ENCODE measurements around the gene TBX4.

The TBX4 gene

DNA sequence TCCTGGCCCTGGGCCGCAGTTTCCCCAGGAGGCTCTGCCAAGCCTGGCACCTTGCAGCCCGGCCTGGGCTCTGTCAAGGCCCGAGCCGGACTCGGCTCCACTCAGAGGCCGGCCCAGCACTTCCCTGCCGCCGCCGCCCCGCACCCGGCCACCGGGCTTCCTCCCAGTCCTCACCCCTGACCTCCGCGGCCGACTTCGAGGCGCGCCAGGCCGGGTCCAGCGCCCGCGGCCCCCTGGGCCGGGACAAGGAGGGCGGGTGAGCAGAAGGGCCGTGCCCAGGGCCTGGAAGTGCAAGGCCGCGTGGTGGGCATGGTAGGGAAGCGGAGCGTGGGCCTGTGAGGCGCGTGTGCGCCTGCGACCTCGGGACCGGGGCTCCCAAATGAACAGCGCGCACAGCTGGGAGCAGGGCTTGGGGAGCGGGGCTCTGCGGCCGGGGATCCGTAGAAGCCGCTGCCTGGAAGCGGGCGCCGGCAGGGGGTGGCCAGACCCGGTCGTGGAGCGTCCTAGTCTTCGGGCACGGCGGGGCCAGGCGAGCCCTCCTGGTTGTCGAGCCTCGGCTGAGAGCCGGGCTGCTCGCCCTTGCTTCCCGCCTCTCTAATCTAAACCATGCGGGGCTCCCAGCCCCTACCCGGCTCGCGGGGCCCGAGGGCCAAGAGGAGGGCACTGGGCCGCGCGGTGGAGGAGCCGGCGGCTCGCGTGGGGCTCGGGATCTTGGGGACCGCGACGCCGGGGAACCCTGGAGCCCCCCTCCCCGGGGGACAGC lies 503 bp upstream of the TBX4 start:
- Histone ChIP-seq H3K9ac (ENCODE audit: low read length) (no peak overlapping the region), H3K4me3 (ENCODE audit: low read depth in 1 of 2, low read length in 2 of 2) (no peak overlapping the region), H3K9me3 (ENCODE audit: low read length) (no peaks in the 10 kb centered on the region), H3K27ac (ENCODE audit: low read depth, low read length) (no peak overlapping the region), H3K36me3 (ENCODE audit: insufficient read depth, low read length) (no peaks in the 10 kb centered on the region), H3K27me3 (ENCODE audit: control insufficient read depth in 1 of 2, insufficient read depth in 2 of 2, low read length in 2 of 2) (peaks cover 58 to 90% of the 10 kb centered on the region in 2 donors), H3K4me1 (ENCODE audit: insufficient read depth, low read length) (peaks cover 12% of the 10 kb centered on the region)

DNA sequence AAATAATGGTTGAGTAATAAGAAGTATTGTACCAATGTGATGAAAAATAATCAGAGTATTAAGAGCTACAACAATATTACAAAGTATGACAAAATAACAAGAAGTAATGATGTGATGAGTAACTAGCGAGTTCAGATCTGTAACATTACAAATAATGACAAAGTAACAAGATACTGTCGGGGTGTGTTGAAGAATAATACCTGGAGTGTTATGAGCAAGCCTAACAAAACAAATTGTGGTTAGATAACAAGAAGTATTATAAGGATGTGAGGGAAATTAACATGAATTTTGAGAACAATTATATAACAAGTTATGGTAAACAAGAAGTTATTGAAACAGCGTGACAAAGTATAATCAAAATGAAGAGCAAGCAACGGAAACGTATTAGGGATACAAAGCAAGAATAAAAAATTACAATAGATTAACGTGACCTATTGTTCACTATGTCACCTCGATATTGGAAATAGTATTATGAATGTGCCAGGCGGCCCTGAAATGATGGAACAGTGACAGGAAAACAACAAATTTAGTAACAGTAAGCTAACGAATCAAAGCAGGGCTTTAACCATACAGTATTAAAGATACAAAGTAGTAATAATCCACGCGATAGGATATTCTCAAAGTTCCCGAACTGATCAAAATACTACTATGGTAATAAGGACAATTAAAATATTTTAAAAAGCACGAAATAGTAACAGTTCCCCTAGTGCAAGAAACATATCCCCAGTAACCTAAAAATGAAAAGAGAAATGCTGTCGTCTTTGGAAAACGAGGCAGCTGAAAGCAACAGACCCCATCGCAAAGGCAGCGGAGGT lies 1.6 kb downstream of the TBX4 start:
- Histone ChIP-seq H3K9me3 (ENCODE audit: low read length) (no peaks in the 10 kb centered on the region), H3K4me1 (ENCODE audit: insufficient read depth, low read length) (peaks cover 12% of the 10 kb centered on the region), H3K27me3 (ENCODE audit: control insufficient read depth in 1 of 2, insufficient read depth in 2 of 2, low read length in 2 of 2) (peaks cover 69 to 97% of the 10 kb centered on the region in 2 donors), H3K27ac (ENCODE audit: low read depth, low read length) (no peak overlapping the region), H3K9ac (ENCODE audit: low read length) (no peak overlapping the region), H3K36me3 (ENCODE audit: insufficient read depth, low read length) (no peaks in the 10 kb centered on the region), H3K4me3 (ENCODE audit: low read depth in 1 of 2, low read length in 2 of 2) (no peak overlapping the region)

DNA sequence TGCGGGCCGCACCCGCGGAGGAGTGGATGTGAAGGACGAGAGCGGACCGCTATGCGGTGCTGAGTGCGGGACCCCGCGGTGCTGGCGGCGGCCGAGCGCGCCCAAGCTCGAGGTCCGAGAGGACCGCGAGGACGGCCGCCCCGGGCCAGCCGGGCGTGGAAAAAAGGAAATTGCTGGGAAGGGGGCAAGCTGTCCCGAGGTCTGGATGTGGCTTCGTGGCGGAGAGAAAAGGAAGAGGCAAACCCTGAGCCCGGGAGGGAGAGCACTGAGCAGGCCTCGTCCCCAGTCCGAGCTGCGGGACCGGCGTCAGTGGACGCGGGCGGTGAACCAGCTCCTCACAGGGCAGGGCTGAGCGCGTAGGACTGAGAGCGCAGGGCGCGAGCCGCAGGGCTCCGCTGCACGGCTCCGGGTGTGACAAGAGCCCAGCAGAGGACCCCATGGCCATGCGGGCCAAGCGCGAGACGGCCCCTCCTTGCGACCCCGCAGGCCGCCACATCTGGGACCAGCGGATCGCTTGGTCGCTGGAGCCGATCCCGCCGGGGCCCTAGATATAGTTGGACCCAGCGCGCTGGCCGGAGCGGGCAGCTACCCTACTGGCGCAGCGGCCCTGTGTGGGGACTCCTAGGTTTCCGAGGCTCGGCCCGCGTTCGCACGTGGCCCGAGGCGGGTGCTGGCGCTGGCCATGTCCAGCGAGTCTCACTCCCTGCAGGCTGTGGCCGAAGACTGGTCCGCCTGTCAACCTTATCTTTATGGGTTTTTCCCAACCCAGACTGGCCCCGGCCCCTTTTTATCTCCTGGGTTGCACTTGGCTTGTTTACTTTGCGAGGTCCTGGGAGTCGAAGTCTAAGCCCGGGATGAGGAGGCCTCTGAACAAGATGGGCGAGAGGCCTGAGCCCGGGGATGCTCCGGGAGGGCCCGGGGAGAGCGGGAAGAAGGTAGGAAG lies 2.4 kb downstream of the TBX4 start:
- peaks cover 12% of the 10 kb centered on the region for H3K4me1 ChIP-seq (ENCODE audit: insufficient read depth, low read length)
- no peak overlapping the region for H3K4me3 ChIP-seq (ENCODE audit: low read depth in 1 of 2, low read length in 2 of 2)
- no peak overlapping the region for H3K9ac ChIP-seq (ENCODE audit: low read length)
- H3K27me3 ChIP-seq (ENCODE audit: control insufficient read depth in 1 of 2, insufficient read depth in 2 of 2, low read length in 2 of 2): peaks cover 77 to 98% of the 10 kb centered on the region in 2 donors
- H3K36me3 ChIP-seq (ENCODE audit: insufficient read depth, low read length): no peaks in the 10 kb centered on the region
- H3K9me3 ChIP-seq (ENCODE audit: low read length): no peaks in the 10 kb centered on the region
- H3K27ac ChIP-seq (ENCODE audit: low read depth, low read length): no peak overlapping the region

DNA sequence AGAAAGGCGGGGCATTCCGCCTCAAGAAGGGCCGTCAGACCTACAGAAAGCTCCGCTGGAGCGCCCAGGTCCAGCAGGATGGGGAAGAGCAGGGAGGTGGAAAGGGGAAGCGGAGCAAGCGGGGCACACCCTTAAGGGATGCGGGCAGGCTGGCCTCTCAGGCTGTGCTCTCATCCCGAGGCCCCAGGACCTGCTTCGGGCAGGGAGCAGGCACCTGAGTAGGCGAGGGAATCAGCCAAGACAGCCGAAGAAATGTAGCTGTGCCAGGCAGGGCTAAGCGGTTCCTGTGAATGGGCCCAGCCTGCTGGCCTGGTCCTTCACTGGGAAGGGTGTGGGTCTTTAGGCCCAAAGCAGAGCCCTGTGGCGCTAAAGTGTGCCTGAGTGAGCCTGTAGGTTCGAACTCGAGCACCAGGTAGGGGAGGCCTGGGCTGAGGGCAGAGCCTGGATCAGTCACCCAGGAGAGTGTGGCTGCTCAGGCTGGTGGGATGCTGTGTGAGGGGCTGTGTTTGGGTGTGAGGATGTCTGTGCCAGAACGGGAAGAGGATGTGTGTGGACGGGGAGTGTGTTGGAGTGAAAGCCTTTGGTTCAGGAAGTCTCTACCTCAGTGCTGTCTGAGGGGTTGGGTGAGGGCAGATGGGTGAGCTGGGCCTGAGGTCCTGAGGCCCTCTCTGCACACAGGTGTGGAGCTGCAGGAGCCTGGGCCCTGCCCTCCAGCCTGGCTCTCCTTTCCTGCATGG lies 3.3 kb downstream of the TBX4 start:
- H3K4me1 ChIP-seq (ENCODE audit: insufficient read depth, low read length): peaks cover 12% of the 10 kb centered on the region
- H3K4me3 ChIP-seq (ENCODE audit: low read depth in 1 of 2, low read length in 2 of 2): no peak overlapping the region
- H3K36me3 ChIP-seq (ENCODE audit: insufficient read depth, low read length): no peaks in the 10 kb centered on the region
- peaks cover 77 to 97% of the 10 kb centered on the region in 2 donors for H3K27me3 ChIP-seq (ENCODE audit: control insufficient read depth in 1 of 2, insufficient read depth in 2 of 2, low read length in 2 of 2)
- no peak overlapping the region for H3K27ac ChIP-seq (ENCODE audit: low read depth, low read length)
- no peaks in the 10 kb centered on the region for H3K9me3 ChIP-seq (ENCODE audit: low read length)
- H3K9ac ChIP-seq (ENCODE audit: low read length): no peak overlapping the region

DNA sequence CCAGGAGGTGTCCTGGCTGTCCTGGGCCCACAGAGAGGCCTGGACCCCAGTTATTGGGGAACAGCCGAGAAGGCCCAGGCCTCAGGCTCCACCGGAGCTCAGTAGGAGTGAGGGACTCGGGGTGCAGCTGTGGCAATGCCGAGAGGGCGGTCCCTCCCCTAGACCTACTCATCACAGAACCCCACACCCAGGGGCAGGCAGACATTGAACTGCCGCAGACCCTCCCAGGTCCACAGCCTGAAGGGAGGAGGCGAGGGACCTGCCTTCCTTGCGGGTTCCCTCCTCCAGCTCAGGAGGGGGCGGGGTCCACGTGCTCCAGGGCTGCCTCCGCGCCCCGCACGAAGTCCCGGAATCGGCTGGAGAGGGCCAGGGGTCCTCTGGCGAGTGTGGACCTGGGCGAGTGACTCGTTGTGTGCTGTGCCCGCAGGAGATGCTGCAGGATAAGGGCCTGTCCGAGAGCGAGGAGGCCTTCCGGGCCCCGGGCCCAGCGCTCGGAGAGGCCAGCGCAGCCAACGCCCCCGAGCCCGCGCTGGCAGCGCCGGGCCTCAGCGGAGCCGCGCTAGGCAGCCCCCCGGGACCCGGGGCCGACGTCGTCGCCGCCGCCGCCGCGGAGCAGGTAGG lies 3.9 kb downstream of the TBX4 start:
- Histone ChIP-seq H3K4me1 (ENCODE audit: insufficient read depth, low read length) (peaks cover 12% of the 10 kb centered on the region), H3K4me3 (ENCODE audit: low read depth in 1 of 2, low read length in 2 of 2) (no peak overlapping the region), H3K36me3 (ENCODE audit: insufficient read depth, low read length) (no peaks in the 10 kb centered on the region), H3K27ac (ENCODE audit: low read depth, low read length) (no peak overlapping the region), H3K9me3 (ENCODE audit: low read length) (no peaks in the 10 kb centered on the region), H3K27me3 (ENCODE audit: control insufficient read depth in 1 of 2, insufficient read depth in 2 of 2, low read length in 2 of 2) (peaks cover 75 to 97% of the 10 kb centered on the region in 2 donors), H3K9ac (ENCODE audit: low read length) (no peak overlapping the region)

DNA sequence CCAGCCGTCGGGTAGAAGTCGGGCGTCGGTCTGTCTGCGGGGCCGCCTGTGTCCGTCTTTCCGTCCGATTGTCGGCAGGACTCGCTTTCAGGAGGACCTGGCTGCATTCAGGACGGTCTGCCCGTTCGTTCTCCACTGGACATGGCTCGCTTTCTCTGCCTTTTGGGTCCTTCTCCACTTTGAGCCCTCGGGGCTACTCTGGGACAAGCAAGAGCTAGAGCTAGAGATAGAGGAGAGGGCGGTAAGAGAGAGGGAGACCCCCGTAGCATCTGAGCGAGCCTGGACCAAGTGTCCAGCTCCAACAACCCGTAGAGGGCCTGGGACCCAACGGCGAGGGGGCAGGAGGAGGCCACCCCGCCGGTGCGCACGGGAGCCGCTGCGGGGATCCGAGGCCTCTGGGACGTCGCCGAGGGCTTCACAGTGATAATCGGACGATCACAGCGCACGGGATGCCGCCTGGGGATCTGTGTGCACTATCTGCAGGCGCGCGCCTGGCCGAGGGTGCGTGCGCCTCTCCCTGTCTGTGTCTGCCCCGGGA lies 4.5 kb downstream of the TBX4 start:
- peaks cover 12% of the 10 kb centered on the region for H3K4me1 ChIP-seq (ENCODE audit: insufficient read depth, low read length)
- peaks cover 81 to 97% of the 10 kb centered on the region in 2 donors for H3K27me3 ChIP-seq (ENCODE audit: control insufficient read depth in 1 of 2, insufficient read depth in 2 of 2, low read length in 2 of 2)
- no peak overlapping the region for H3K9ac ChIP-seq (ENCODE audit: low read length)

DNA sequence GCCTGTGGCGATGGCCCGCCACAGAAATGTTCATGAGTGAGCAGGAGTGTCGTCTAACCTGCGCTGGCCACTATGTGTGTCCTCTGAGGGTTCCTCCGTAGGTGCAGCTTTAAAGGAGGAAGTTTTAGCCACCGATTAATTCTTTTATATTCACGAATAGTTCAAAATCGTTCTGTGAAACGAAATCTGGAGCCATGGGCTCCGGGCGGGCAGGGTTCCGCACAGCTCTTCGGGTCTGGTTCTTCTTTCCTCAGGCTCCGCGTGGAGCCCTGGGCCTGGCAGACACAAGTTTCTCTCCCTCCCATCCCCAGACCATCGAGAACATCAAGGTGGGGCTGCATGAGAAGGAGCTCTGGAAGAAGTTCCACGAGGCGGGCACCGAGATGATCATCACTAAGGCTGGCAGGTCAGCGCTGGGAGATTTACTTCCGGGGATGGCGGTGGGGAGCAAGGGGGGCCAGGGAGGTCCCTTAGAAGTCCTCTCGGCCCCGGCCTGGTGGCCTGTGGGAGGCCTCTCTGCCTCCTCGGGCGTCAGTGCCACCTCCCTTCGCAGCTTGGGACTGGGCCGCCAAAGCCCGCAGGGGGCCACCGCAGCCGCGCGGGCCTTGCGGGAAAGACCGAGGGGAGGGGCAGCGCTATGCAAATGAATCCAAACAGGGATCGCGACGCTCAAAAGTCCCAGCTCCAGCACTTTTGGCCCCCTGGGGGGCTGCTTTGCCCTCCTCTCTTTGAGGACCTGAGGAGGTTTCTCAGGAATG lies 5.2 kb downstream of the TBX4 start:
- Histone ChIP-seq H3K4me3 (ENCODE audit: low read depth in 1 of 2, low read length in 2 of 2) (no peak overlapping the region), H3K4me1 (ENCODE audit: insufficient read depth, low read length) (peaks cover 15% of the 10 kb centered on the region), H3K9ac (ENCODE audit: low read length) (no peak overlapping the region), H3K36me3 (ENCODE audit: insufficient read depth, low read length) (no peaks in the 10 kb centered on the region), H3K9me3 (ENCODE audit: low read length) (no peaks in the 10 kb centered on the region), H3K27me3 (ENCODE audit: control insufficient read depth in 1 of 2, insufficient read depth in 2 of 2, low read length in 2 of 2) (peaks cover 81 to 97% of the 10 kb centered on the region in 2 donors), H3K27ac (ENCODE audit: low read depth, low read length) (no peak overlapping the region)

More for the DNA sequence above, 4.5 kb downstream of the TBX4 start:
- Histone ChIP-seq H3K36me3 (ENCODE audit: insufficient read depth, low read length) (no peaks in the 10 kb centered on the region), H3K4me3 (ENCODE audit: low read depth in 1 of 2, low read length in 2 of 2) (no peak overlapping the region), H3K9me3 (ENCODE audit: low read length) (no peaks in the 10 kb centered on the region), H3K27ac (ENCODE audit: low read depth, low read length) (no peak overlapping the region)

DNA sequence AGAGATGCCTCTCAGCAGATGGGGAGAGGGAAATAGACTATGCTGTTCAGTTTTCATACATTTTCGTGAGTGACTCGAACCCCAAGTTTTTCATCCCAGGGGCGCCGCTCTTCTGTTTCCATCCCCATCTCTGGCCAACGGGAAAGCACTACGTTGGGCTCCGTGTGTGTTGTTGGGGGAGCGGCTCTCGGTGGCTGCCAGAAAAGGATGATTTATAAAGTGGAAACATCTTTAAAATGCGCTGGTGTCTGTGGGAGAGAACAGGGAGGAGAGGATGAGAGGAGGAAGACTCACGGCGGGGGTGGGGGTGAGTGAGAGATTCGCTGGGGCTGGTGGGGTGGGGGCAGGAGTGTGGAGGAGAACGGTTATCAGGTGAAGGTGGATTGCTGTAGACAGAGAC lies 5.8 kb downstream of the TBX4 start:
- H3K27ac ChIP-seq (ENCODE audit: low read depth, low read length): no peak overlapping the region
- H3K9me3 ChIP-seq (ENCODE audit: low read length): no peaks in the 10 kb centered on the region
- peaks cover 75 to 97% of the 10 kb centered on the region in 2 donors for H3K27me3 ChIP-seq (ENCODE audit: control insufficient read depth in 1 of 2, insufficient read depth in 2 of 2, low read length in 2 of 2)
- peaks cover 15% of the 10 kb centered on the region for H3K4me1 ChIP-seq (ENCODE audit: insufficient read depth, low read length)
- H3K9ac ChIP-seq (ENCODE audit: low read length): no peak overlapping the region
- H3K4me3 ChIP-seq (ENCODE audit: low read depth in 1 of 2, low read length in 2 of 2): no peak overlapping the region
- no peaks in the 10 kb centered on the region for H3K36me3 ChIP-seq (ENCODE audit: insufficient read depth, low read length)

DNA sequence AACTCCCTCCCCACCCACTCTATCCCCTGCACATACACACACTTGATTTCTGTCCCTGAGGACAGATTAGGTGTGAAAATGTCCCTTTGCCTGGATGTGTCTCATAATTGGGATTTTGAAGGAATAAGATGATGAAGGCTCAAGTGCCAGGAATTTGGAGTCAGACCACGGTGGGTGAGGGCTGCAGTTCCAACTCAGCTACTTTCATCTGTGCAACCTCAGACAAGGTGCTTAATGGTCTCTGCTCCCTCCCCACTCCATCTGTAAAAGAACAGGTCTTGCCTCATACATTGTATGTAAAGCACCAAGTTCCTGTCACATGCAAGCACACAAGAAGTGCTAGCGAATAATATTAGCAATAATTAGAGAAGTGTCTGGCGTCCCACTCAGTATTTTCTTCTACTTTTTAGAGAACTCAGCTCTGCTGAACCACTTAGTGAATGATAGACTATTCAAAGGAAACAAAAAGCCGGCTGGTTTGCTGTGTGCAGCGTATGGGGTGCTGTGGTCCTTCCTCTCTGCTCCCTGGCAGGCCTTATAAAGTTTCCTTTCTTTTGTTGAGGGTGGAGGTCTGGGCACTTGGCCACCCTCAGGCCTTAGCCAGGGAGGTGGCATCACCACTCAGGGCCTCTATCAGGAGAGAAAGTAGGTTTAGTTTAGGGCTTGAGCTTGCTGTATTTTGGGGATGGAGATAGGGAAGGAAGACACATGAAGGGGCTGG lies 6.4 kb downstream of the TBX4 start:
- Histone ChIP-seq H3K9me3 (ENCODE audit: low read length) (no peaks in the 10 kb centered on the region), H3K4me3 (ENCODE audit: low read depth in 1 of 2, low read length in 2 of 2) (no peak overlapping the region), H3K36me3 (ENCODE audit: insufficient read depth, low read length) (no peaks in the 10 kb centered on the region), H3K4me1 (ENCODE audit: insufficient read depth, low read length) (peaks cover 15% of the 10 kb centered on the region), H3K27me3 (ENCODE audit: control insufficient read depth in 1 of 2, insufficient read depth in 2 of 2, low read length in 2 of 2) (peaks cover 71 to 99% of the 10 kb centered on the region in 2 donors), H3K27ac (ENCODE audit: low read depth, low read length) (no peak overlapping the region), H3K9ac (ENCODE audit: low read length) (no peak overlapping the region)
